ENCODE results near the gene KRT83.
"Not testable (repeated sequence)": the region's sequence is repeated elsewhere in the genome, so short reads cannot be mapped to it uniquely, and the experiment has no call there.

DNA sequence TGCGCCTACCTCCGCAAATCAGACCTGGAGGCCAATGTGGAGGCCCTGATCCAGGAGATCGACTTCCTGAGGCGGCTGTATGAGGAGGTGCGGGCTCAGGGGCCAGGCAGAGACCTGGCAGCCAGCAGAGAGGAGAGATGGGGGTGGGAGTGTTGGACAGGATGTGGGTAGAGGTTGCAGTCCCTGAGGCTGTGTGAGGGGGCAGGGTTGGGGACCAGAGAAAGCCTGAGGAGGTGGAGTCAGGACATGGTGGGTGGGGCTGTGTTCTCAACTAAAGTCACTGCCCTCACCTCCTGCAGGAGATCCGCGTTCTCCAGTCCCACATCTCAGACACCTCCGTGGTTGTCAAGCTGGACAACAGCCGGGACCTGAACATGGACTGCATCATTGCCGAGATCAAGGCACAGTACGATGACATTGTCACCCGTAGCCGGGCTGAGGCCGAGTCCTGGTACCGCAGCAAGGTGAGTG, 16.2 kb downstream of the KRT83 start:
- TF ChIP-seq, protein P1, sequence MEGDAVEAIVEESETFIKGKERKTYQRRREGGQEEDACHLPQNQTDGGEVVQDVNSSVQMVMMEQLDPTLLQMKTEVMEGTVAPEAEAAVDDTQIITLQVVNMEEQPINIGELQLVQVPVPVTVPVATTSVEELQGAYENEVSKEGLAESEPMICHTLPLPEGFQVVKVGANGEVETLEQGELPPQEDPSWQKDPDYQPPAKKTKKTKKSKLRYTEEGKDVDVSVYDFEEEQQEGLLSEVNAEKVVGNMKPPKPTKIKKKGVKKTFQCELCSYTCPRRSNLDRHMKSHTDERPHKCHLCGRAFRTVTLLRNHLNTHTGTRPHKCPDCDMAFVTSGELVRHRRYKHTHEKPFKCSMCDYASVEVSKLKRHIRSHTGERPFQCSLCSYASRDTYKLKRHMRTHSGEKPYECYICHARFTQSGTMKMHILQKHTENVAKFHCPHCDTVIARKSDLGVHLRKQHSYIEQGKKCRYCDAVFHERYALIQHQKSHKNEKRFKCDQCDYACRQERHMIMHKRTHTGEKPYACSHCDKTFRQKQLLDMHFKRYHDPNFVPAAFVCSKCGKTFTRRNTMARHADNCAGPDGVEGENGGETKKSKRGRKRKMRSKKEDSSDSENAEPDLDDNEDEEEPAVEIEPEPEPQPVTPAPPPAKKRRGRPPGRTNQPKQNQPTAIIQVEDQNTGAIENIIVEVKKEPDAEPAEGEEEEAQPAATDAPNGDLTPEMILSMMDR (IDR thresholded peaks at IDR 0.05), result not testable (repeated sequence)
- not testable (repeated sequence) for TF ChIP-seq EZH2phosphoT487, EZH2 (IDR thresholded peaks at IDR 0.05)
